Activated CD4-positive, alpha-beta memory T cell treated with anti-CD3 and anti-CD28 coated beads for 36 hours (primary cell): ENCODE measurements around the gene ROBO1. TPM values are rescaled to one million over a fixed set of nuclear protein-coding genes. Genes with fewer than 3 reads are reported as not detected.
"Not testable (repeated sequence)": the region's sequence is repeated elsewhere in the genome, so short reads cannot be mapped to it uniquely, and the experiment has no call there.

Experiments
- CTCF ChIA-PET: fragments of 350-600 bp; sonication (Branson Sonifier 250); formaldehyde crosslinking; loops from one replicate; lab custom pipeline; 2021; ENCODE audit warnings: antibody characterized with exemption, inconsistent platforms; lab: Charles Lee
- POLR2A ChIA-PET: fragments of 350-600 bp; sonication (Branson Sonifier 250); formaldehyde crosslinking; loops from one replicate; lab custom pipeline; 2021; ENCODE audit warnings: antibody characterized with exemption; lab: Charles Lee
- DNase-seq: peaks from one replicate; pipeline ENCODE4 v3.0.0-alpha.2; 2020
- H3K27ac Mint-ChIP-seq: one replicate; pipeline ENCODE4 v1.8.0; 2021; ENCODE audit warnings: mixed read lengths
- H3K27me3 Mint-ChIP-seq: one replicate; pipeline ENCODE4 v1.8.0; 2021; ENCODE audit warnings: mixed read lengths
- H3K36me3 Mint-ChIP-seq: one replicate; pipeline ENCODE4 v1.8.0; 2021; ENCODE audit warnings: mixed read lengths
- H3K4me1 Mint-ChIP-seq: one replicate; pipeline ENCODE4 v1.8.0; 2021; ENCODE audit warnings: low read depth, mixed read lengths
- H3K4me3 Mint-ChIP-seq: one replicate; pipeline ENCODE4 v1.8.0; 2021; ENCODE audit warnings: mild to moderate bottlenecking, mixed read lengths
- H3K9me3 Mint-ChIP-seq: one replicate; pipeline ENCODE4 v1.8.0; 2021; ENCODE audit warnings: mixed read lengths
- intact Hi-C: fragments of 100-400 bp; cut with micrococcal nuclease; formaldehyde crosslinking; loops from one replicate; pipeline ENCODE4 v1.15.1; 2023
- total RNA-seq, 2 experiments: library from RNA; stranded (reverse); gene quantifications; one replicate each; pipeline ENCODE4 v1.2.3, GENCODE V29; 2021

ROBO1 gene
- total RNA-seq, 2 experiments from 2014 or later = not detected

DNA sequence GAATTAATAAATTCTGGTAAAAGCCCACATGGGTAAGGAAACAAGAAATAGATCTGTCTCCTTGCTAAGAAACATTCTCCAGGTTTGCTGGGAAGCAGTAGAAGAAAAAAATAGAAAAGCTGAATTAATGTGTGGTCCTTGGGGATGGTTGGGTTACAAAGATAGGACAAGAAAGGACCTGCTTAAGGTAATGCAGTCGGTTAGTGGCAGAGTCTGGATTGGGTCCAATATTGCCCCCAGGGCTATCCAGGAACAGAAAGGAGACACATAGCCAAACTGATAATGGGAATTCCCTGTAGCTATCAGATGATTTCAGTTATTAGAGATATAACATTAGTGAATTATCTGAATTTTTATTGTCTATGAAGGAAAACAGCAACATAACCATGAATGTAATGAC is 584.3 kb downstream of the ROBO1 start:
- intact Hi-C loops = no loop called here
- no peak for DNase-seq
- H3K9me3 Mint-ChIP-seq = peaks cover 8% of the 10 kb centered on the region

DNA sequence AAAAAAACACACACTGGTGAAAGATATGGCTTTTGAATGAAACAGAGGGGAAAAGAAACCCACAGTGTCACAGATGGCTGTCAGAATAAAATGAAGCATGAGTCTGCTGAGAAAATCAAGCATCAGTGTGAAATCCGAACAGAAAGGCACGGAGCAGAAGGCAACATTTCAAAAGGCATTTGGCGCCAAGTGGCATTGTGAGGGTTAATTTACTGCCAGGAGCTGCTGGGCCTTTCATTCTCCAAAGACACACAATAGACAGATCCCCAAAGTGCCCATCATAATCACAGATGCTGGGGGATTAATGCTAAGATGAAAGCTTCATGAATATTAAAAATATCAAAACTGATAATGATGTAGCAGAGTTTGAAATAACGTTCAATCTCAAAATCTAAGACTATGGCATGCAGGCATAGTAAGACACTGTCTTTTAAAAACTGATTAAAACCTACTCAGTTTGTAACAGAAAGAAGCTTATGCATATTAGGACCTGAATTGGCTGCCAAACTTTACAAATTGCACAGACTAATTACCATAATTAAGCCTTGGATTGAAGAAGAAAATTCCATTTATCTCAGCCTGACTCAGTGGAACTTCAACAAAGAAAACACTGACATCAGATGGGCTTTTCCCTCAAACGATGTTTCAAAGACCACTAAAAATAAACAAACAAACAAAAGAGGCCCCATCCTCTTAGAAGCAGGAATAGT is 589.2 kb downstream of the ROBO1 start:
- intact Hi-C loops = no loop called here
- Mint-ChIP-seq H3K4me1 (no peaks in the 10 kb centered on the region), H3K36me3 (no peaks in the 10 kb centered on the region), H3K27ac (no peak overlapping the region), H3K4me3 (no peak overlapping the region), H3K9me3 (peaks cover 13% of the 10 kb centered on the region), H3K27me3 (no peaks in the 10 kb centered on the region)
- no peak for DNase-seq
- ChIA-PET POLR2A (no interaction called here), CTCF (no interaction called here)

More for the DNA sequence above, 584.3 kb downstream of the ROBO1 start:
- Mint-ChIP-seq H3K27ac (no peak overlapping the region), H3K4me3 (no peak overlapping the region), H3K27me3 (no peaks in the 10 kb centered on the region), H3K4me1 (no peaks in the 10 kb centered on the region), H3K36me3 (no peaks in the 10 kb centered on the region)
- ChIA-PET POLR2A (no interaction called here), CTCF (no interaction called here)

DNA sequence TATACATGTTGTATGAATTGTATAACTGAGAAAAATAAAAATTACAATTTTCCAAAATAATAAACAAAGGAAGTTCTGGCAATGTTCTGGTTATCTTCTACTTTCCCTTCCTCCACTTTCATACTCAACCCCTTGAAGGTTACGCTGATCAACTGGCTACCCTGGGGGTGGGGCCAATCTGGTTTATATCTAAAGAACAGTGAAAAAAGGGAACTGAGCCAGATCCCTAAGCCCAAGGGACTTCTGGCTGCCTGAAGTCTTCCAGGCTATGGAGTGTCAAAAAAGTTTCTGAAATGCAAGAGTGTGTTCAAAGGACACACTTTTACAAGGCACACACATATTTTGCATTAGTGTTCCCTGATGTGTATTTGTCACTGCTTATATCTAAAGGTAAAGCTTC is 591.9 kb downstream of the ROBO1 start:
- CTCF ChIA-PET = no interaction called here
- no peak for DNase-seq
- H3K36me3 Mint-ChIP-seq = no peaks in the 10 kb centered on the region
- peaks cover 13% of the 10 kb centered on the region for H3K9me3 Mint-ChIP-seq
- POLR2A ChIA-PET = no interaction called here
- H3K4me1 Mint-ChIP-seq = no peaks in the 10 kb centered on the region
- no peak overlapping the region for H3K4me3 Mint-ChIP-seq
- no peaks in the 10 kb centered on the region for H3K27me3 Mint-ChIP-seq
- intact Hi-C loops = no loop called here
- H3K27ac Mint-ChIP-seq = no peak overlapping the region

DNA sequence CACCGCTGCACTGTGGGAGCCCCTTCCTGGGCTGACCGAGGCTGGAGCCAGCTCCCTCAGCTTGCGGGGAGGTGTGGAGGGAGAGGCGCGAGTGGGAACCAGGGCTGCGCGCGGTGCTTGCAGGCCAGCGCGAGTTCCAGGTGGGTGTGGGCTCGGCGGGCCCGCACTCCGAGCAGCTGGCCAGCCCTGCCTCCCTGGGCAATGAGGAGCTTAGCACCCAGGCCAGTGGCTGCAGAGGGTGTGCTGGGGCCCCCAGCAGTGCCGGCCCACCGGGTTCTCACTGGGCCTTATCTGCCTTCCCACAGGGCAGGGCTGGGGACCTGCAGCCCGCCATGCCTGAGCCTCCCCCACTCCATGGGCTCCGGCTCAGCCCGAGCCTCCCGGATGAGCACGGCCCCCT is 594.5 kb downstream of the ROBO1 start:
- H3K27me3 Mint-ChIP-seq, POLR2A ChIA-PET, H3K36me3 Mint-ChIP-seq, intact Hi-C loops, H3K27ac Mint-ChIP-seq, CTCF ChIA-PET, H3K4me3 Mint-ChIP-seq, H3K4me1 Mint-ChIP-seq, DNase-seq: not testable (repeated sequence)
- H3K9me3 Mint-ChIP-seq = peaks cover 11% of the 10 kb centered on the region

DNA sequence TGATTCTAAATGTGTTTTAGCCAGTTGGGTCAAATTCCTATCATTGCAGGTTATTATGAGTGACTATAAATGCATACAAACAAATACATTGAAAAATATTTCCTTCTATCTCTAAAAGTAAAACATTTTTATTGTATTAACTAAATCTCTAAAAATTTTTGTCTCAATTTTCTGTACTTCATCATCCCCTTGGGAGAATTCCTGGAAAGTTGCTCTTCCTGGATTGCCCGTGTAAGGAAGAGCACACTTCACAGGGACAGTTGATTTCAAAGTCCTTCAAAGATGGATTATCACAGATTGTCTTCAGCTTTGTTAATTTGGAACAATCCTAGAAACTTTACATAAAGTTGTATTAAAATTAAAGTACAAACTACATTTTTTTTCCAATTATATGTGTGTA is 595.6 kb downstream of the ROBO1 start:
- CTCF ChIA-PET = no interaction called here
- no peak overlapping the region for H3K27ac Mint-ChIP-seq
- POLR2A ChIA-PET = no interaction called here

DNA sequence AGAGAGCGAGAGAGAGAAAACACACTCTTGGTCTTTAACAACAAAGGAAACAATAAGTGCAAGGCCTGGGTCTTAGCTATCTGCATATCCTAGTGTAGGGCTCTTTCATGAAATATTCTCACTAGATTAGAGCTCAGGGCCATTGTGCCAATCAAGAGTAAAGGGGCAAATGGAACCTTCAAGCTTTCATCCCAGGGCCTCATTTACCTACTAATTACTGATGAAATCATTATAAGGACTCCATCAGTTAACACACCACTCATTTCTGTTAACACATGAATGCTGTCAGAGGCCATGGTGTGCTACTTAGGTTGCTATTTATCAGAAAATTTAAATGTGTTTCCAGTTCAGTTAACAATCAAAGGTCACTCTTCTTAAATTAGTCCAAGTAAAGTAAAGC is 597.8 kb downstream of the ROBO1 start:
- ChIA-PET POLR2A (no interaction called here), CTCF (no interaction called here)
- H3K4me3 Mint-ChIP-seq = no peak overlapping the region
- H3K9me3 Mint-ChIP-seq = peaks cover 6% of the 10 kb centered on the region
- no peaks in the 10 kb centered on the region for H3K4me1 Mint-ChIP-seq
- intact Hi-C loops = no loop called here
- no peaks in the 10 kb centered on the region for H3K27me3 Mint-ChIP-seq
- no peaks in the 10 kb centered on the region for H3K36me3 Mint-ChIP-seq
- no peak for DNase-seq
- no peak overlapping the region for H3K27ac Mint-ChIP-seq

More for the DNA sequence above, 595.6 kb downstream of the ROBO1 start:
- Mint-ChIP-seq H3K9me3 (peaks cover 7% of the 10 kb centered on the region), H3K27me3 (no peaks in the 10 kb centered on the region), H3K36me3 (no peaks in the 10 kb centered on the region), H3K4me3 (no peak overlapping the region), H3K4me1 (no peaks in the 10 kb centered on the region)
- no peak for DNase-seq
- intact Hi-C loops = no loop called here

DNA sequence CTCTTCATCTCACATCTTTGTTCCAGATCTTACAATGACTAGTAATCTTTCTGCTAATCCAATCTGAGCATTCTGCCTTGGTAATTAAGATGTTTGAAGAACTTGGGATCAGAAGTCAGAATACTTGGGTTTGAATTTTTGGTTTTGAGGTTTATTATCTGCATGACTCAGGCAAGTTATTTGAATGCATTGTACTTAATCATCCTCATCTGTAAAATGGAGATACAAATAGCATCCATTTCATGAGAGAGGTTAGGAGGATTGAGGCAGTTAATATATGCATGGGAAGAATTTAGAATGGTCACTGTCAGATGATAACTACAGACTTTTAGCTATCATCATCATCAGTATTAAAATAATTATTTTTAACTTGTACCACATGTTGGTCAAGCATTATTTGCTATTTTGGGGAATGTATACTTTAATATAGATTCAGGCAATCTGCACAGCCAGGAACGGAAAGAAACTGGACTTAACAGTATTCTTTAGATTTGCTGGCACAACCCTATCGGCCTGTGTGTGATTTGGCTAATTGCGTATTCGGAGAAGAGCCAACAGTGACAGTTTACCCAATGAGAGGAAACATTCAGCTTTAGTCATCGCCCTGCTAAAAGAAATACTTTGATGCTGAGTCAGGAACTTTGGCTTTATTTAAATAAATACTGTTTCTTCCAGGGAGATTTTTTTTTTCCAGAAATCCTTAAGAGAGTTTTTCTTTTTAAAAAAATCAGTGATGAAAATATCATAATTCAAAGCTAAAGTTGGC is 600.0 kb downstream of the ROBO1 start:
- intact Hi-C loops = no loop called here
- CTCF ChIA-PET = no interaction called here
- H3K27me3 Mint-ChIP-seq = no peaks in the 10 kb centered on the region
- no peak overlapping the region for H3K27ac Mint-ChIP-seq
- POLR2A ChIA-PET = no interaction called here
- peaks cover 4% of the 10 kb centered on the region for H3K9me3 Mint-ChIP-seq
- H3K4me1 Mint-ChIP-seq = no peaks in the 10 kb centered on the region
- no peak for DNase-seq
- no peaks in the 10 kb centered on the region for H3K36me3 Mint-ChIP-seq
- H3K4me3 Mint-ChIP-seq = no peak overlapping the region

DNA sequence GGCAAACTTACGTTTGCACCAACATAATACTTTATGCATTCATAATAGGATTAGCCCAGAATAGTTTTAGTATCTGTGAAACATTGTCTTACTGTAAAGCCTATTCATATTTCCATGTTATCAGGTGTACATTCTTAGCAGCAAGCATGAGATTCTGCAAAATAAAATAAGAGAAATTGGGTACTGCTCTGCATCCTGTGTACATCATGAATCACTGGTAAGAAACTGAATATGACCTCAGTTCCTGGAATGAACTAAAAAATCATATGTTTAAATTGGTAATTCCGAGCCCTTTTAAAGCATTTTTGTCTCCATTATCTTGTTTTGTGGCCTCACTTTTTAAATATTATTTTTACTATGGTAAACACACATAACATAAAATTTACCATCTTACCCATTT is 605.1 kb downstream of the ROBO1 start:
- Mint-ChIP-seq H3K27me3 (no peaks in the 10 kb centered on the region), H3K9me3 (peaks cover 4% of the 10 kb centered on the region), H3K4me3 (no peak overlapping the region), H3K4me1 (no peaks in the 10 kb centered on the region), H3K27ac (no peak overlapping the region), H3K36me3 (no peaks in the 10 kb centered on the region)
- CTCF ChIA-PET = no interaction called here
- intact Hi-C loops = no loop called here
- DNase-seq = no peak
- POLR2A ChIA-PET = no interaction called here

DNA sequence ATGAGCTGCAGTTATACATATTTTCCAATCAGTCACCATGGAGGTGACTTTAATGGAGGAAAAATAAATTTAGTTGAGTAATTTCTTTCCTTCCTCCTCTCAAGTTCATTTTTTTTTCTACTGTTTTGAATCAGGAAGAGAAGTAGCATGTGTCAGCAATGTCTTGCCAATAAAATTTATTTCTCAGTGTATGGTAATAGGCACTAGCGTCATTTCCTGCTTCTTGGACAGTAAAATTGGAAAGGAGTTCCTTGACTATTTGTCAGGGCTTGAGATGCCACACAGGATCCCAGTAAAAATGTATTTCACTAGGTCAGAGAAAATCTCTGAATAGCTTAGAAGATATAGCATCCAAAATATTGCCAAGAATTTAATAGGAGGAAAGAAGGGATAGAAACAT is 605.9 kb downstream of the ROBO1 start:
- intact Hi-C loops = no loop called here
- Mint-ChIP-seq H3K36me3 (no peaks in the 10 kb centered on the region), H3K9me3 (peaks cover 4% of the 10 kb centered on the region), H3K4me3 (no peak overlapping the region), H3K4me1 (no peaks in the 10 kb centered on the region), H3K27ac (no peak overlapping the region), H3K27me3 (no peaks in the 10 kb centered on the region)
- DNase-seq = no peak
- ChIA-PET POLR2A (no interaction called here), CTCF (no interaction called here)

DNA sequence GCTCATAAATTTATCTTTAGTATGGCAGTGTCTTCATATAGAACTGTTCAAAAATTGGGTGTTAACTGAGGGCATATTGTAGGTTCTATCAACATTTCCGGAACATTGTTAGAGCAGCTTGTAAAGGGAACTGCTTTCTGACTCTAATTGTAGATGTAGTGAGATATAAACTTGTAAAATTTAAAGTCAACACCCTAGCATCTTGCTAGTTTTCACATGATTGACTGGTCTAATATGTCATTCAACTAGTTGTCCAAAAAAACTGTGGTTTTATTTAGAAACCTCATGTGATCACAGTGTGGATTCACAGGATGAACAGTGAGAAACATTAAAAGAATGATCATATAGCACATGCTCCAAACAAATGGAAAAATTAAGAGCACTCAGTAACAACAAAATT is 607.4 kb downstream of the ROBO1 start:
- Mint-ChIP-seq H3K27me3 (no peaks in the 10 kb centered on the region), H3K27ac (no peak overlapping the region), H3K4me3 (no peak overlapping the region), H3K4me1 (no peaks in the 10 kb centered on the region), H3K36me3 (no peaks in the 10 kb centered on the region), H3K9me3 (peaks cover 4% of the 10 kb centered on the region)
- POLR2A ChIA-PET = no interaction called here
- CTCF ChIA-PET = no interaction called here
- DNase-seq = no peak
- intact Hi-C loops = no loop called here

DNA sequence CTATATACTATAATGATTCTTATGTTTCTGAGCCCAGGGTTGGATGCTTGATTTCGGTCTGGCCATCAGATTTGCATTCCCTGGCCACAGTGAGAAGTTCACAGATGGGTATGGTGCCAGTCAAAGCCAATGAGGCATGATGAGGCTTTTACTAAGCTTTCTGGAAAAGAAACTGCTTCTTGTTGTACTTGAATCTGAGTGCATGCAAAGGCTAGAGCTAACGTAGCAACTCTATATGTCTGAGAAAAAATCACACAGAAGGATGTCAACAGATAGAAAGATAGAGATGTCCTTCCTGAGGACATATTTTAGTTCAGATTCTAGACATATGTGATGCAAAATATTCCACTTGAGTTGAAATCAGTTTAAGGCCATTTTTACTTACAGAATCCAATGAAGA is 608.1 kb downstream of the ROBO1 start:
- H3K4me1 Mint-ChIP-seq = no peaks in the 10 kb centered on the region
- H3K9me3 Mint-ChIP-seq = peaks cover 4% of the 10 kb centered on the region
- intact Hi-C loops = no loop called here
- H3K4me3 Mint-ChIP-seq = no peak overlapping the region
- no peak overlapping the region for H3K27ac Mint-ChIP-seq
- no peak for DNase-seq
- POLR2A ChIA-PET = no interaction called here
- CTCF ChIA-PET = no interaction called here
- no peaks in the 10 kb centered on the region for H3K36me3 Mint-ChIP-seq
- H3K27me3 Mint-ChIP-seq = no peaks in the 10 kb centered on the region

DNA sequence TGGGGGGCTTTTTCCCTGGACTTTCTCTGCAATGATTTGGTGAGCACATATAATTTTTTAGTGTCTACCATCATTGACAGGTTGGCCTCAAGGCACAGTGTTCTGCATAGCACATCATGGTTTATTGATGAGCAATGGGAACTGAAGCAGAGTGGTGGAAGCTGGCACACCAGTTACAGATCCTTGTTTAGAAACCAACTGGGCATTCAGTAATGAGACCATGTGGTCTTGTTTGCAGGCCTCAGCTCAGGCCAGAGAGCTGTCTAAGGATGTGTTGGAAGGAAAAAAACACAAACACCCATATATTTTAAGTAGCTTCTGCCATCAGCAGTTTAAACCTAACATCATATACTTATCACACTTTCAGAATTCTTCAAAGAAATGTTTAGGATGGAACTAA is 610.6 kb downstream of the ROBO1 start:
- no peak overlapping the region for H3K4me3 Mint-ChIP-seq
- H3K27ac Mint-ChIP-seq = no peak overlapping the region
- no peaks in the 10 kb centered on the region for H3K36me3 Mint-ChIP-seq
- intact Hi-C loops = no loop called here
- POLR2A ChIA-PET = no interaction called here
- peaks cover 9% of the 10 kb centered on the region for H3K9me3 Mint-ChIP-seq
- H3K27me3 Mint-ChIP-seq = no peaks in the 10 kb centered on the region
- CTCF ChIA-PET = no interaction called here
- DNase-seq = no peak
- H3K4me1 Mint-ChIP-seq = no peaks in the 10 kb centered on the region

DNA sequence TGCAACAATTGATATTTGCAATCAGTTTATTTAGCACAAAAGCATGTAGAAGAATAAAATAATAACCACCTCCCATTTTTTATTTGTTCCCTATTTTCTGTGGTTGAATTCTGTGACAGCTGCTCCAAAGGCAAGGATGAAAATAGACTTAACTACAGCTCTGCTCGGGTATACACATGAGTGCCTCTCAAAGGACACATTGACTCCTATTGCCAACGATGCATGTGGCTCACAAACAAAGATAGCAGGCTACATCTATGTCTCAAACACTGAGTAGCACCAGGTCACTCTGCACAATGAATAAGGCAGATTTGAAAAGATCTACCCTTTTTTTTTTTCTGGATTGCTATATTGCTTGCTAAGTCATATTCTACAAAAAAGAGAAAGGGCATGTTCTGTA is 612.9 kb downstream of the ROBO1 start:
- no peaks in the 10 kb centered on the region for H3K4me1 Mint-ChIP-seq
- H3K27me3 Mint-ChIP-seq = no peaks in the 10 kb centered on the region
- intact Hi-C loops = no loop called here
- H3K36me3 Mint-ChIP-seq = no peaks in the 10 kb centered on the region
- DNase-seq = no peak
- no peak overlapping the region for H3K27ac Mint-ChIP-seq
- ChIA-PET POLR2A (no interaction called here), CTCF (no interaction called here)
- no peak overlapping the region for H3K4me3 Mint-ChIP-seq
- H3K9me3 Mint-ChIP-seq = peaks cover 23% of the 10 kb centered on the region
